B cell (primary cell): ENCODE data around the gene SEC14L6. TPM values are rescaled to one million over a fixed set of nuclear protein-coding genes. Genes with fewer than 3 reads are reported as not detected.
"Not testable (repeated sequence)": the region's sequence is repeated elsewhere in the genome, so short reads cannot be mapped to it uniquely, and the experiment has no call there.

Source experiments
- ATAC-seq: fragments of 200-7000 bp; cut with Tn5 transposase; one replicate; pipeline ENCODE4 v1.10.0; 2021; ENCODE audit warnings: low read depth, mild to moderate bottlenecking, moderate number of reproducible peaks, moderate library complexity
- CTCF ChIA-PET: fragments of 350-600 bp; sonication (Branson Sonifier 250); formaldehyde crosslinking; loops from one replicate; lab custom pipeline; 2021; ENCODE audit warnings: antibody characterized with exemption, inconsistent platforms; lab: Charles Lee
- POLR2A ChIA-PET: fragments of 350-600 bp; sonication (Branson Sonifier 250); formaldehyde crosslinking; loops from one replicate; lab custom pipeline; 2021; ENCODE audit warnings: antibody characterized with exemption; lab: Charles Lee
- DNase-seq: peaks from one replicate; pipeline ENCODE4 v3.0.0; 2013
- H2AFZ ChIP-seq: 2 replicates; pipeline ENCODE4 v1.6.1; 2012; ENCODE audit warnings: mild to moderate bottlenecking, low read depth, low read length; ENCODE audit not compliant: insufficient read depth, poor library complexity, severe bottlenecking
- H3K27ac ChIP-seq, 2 donors: 1 replicate in 1 of 2; 2 replicates in 1 of 2; pipeline ENCODE4 v1.5.1; 2012 to 2013; ENCODE audit warnings: low read length in 2 of 2, mild to moderate bottlenecking in 2 of 2, moderate library complexity in 1 of 2
- H3K27me3 ChIP-seq, 4 experiments: fragments of 200-600 bp in 1 of 4; sonication (generic) in 1 of 4; replicated peaks in 1 of 4; 1 replicate in 2 of 4; 2 replicates in 2 of 4; pipeline versions ENCODE4 v1.6.1 to v1.7.0; 2013 to 2016; ENCODE audit warnings: low read length in 3 of 4, mild to moderate bottlenecking in 2 of 4, mixed read lengths in 1 of 4, moderate library complexity in 1 of 4; ENCODE audit not compliant: insufficient read depth in 4 of 4, control insufficient read depth in 3 of 4; ENCODE audit errors: control extremely low read depth in 1 of 4
- H3K36me3 ChIP-seq, 2 experiments: replicated peaks in 1 of 2; 1 replicate in 1 of 2; 2 replicates in 1 of 2; pipeline versions ENCODE4 v1.6.1 to v1.7.1; 2013; ENCODE audit warnings: low read length in 1 of 2; ENCODE audit not compliant: insufficient read depth in 2 of 2, control insufficient read depth in 1 of 2; ENCODE audit errors: control extremely low read depth in 1 of 2, extremely low read depth in 1 of 2
- H3K4me1 ChIP-seq, 2 donors: fragments of 200-600 bp in 1 of 2; sonication (generic) in 1 of 2; 1 replicate in 1 of 2; 2 replicates in 1 of 2; pipeline versions ENCODE4 v1.5.1 to v1.6.1; 2013 to 2017; ENCODE audit warnings: low read length in 2 of 2; ENCODE audit not compliant: control insufficient read depth in 2 of 2, insufficient read depth in 2 of 2
- H3K4me2 ChIP-seq: replicated peaks from 2 replicates; pipeline ENCODE3; 2012; ENCODE audit warnings: mild to moderate bottlenecking, low read depth, low read length; ENCODE audit not compliant: poor library complexity, severe bottlenecking
- H3K4me3 ChIP-seq, 5 experiments: fragments of 200-600 bp in 1 of 5; sonication (generic) in 1 of 5; 1 replicate in 3 of 5; 2 replicates in 2 of 5; pipeline versions ENCODE4 v1.5.1 to v1.7.0; 2011 to 2016; ENCODE audit warnings: low read length in 4 of 5, mild to moderate bottlenecking in 4 of 5, low read depth in 2 of 5, control low read depth in 1 of 5, moderate library complexity in 1 of 5; ENCODE audit not compliant: insufficient read depth in 1 of 5; ENCODE audit errors: control extremely low read depth in 1 of 5, extremely low read depth in 1 of 5
- H3K79me2 ChIP-seq: fragments of 200-600 bp; sonication (generic); one replicate; pipeline ENCODE4 v1.6.0; 2016; ENCODE audit warnings: low read length; ENCODE audit not compliant: control insufficient read depth, insufficient read depth
- H3K9ac ChIP-seq: fragments of 200-600 bp; sonication (generic); 2 replicates; pipeline ENCODE4 v1.6.1; 2017; ENCODE audit warnings: mild to moderate bottlenecking, low read length, moderate library complexity
- H3K9me3 ChIP-seq, 3 donors: one replicate each; pipeline versions ENCODE4 v1.6.1 to v1.7.1; 2013; ENCODE audit warnings: low read length in 2 of 3; ENCODE audit not compliant: control insufficient read depth in 2 of 3, insufficient read depth in 1 of 3; ENCODE audit errors: control extremely low read depth in 1 of 3
- H4K20me1 ChIP-seq: 2 replicates; pipeline ENCODE4 v1.6.0; 2012; ENCODE audit warnings: mild to moderate bottlenecking, low read length; ENCODE audit not compliant: insufficient read depth, control insufficient read depth, poor library complexity, severe bottlenecking
- H3K27ac Mint-ChIP-seq: one replicate; pipeline ENCODE4 v1.8.0; 2021; ENCODE audit warnings: mixed read lengths
- H3K27me3 Mint-ChIP-seq: one replicate; pipeline ENCODE4 v1.8.0; 2021; ENCODE audit warnings: mixed read lengths
- H3K4me1 Mint-ChIP-seq: one replicate; pipeline ENCODE4 v1.8.0; 2021; ENCODE audit warnings: mixed read lengths
- H3K4me3 Mint-ChIP-seq: one replicate; pipeline ENCODE4 v1.8.0; 2021; ENCODE audit warnings: mixed read lengths
- H3K9me3 Mint-ChIP-seq: one replicate; pipeline ENCODE4 v1.8.0; 2022; ENCODE audit warnings: mixed read lengths; ENCODE audit not compliant: insufficient read depth
- CTCF ChIP-seq: fragments of 200-600 bp; IDR thresholded peaks from one replicate; pipeline ENCODE4 v1.8.0; 2022; ENCODE audit warnings: antibody characterized with exemption, mild to moderate bottlenecking
- EZH2 ChIP-seq: IDR thresholded peaks from 2 replicates; pipeline ENCODE4 v1.6.1; 2012; ENCODE audit warnings: borderline replicate concordance, low read depth, mild to moderate bottlenecking, moderate library complexity, low read length; ENCODE audit not compliant: insufficient read depth, poor library complexity, severe bottlenecking
- WGBS: methylation state at CpG from one replicate; pipeline ENCODE4 v1.1.5; 2013; ENCODE audit warnings: missing lambda C conversion rate; ENCODE audit not compliant: insufficient coverage; 5-methylcytosine and 5-hydroxymethylcytosine counted together
- intact Hi-C: fragments of 100-400 bp; cut with micrococcal nuclease; formaldehyde crosslinking; loops from one replicate; pipeline ENCODE4 v1.10.0; 2022
- polyA plus RNA-seq: library from polyadenylated mRNA; depleted of rRNA; stranded (reverse); fragments of >200 nt; gene quantifications from 2 replicates; pipeline ENCODE4 v1.2.3, GENCODE V29; 2012
- total RNA-seq, 2 donors: library from RNA; stranded (reverse); fragments of 120-200 nt in 1 of 2; gene quantifications; 1 replicate in 1 of 2; 2 replicates in 1 of 2; pipeline versions ENCODE4 v1.2.3 to v1.2.4, GENCODE V29; 2013 to 2022

The SEC14L6 gene
- total and polyA plus RNA-seq, 2 donors (not counting 1 experiment from before 2014, with no cell fraction given) = not detected

GRCh38 chr22:30553971-30554370 lies 7.4 kb upstream of the SEC14L6 start:
- Histone ChIP-seq H3K79me2 (no peaks in the 10 kb centered on the region), H3K9ac (no peak overlapping the region), H3K4me1 (no peaks in the 10 kb centered on the region), H3K27ac (no peak overlapping the region), H2AFZ (no peak overlapping the region), H4K20me1 (no peaks in the 10 kb centered on the region), H3K4me2 (no peak overlapping the region), H3K9me3 (no peaks in the 10 kb centered on the region), H3K4me3 (no peak overlapping the region), H3K27me3 (peaks cover 0 to under 1% (median 0%) of the 10 kb centered on the region in 4 experiments), H3K36me3 (no peaks in the 10 kb centered on the region)
- no CpG with 5 or more reads among the region's 7 CpGs for WGBS
- CTCF ChIA-PET = no interaction called here
- TF ChIP-seq EZH2 (no peak), CTCF (no peak)
- POLR2A ChIA-PET = no interaction called here
- Mint-ChIP-seq H3K4me3 (no peak overlapping the region), H3K27me3 (peaks cover under 1% of the 10 kb centered on the region), H3K27ac (no peak overlapping the region), H3K9me3 (no peaks in the 10 kb centered on the region), H3K4me1 (no peaks in the 10 kb centered on the region)
- DNase-seq (no peak), ATAC-seq (no peak)
- intact Hi-C loops = no loop called here

- Mint-ChIP-seq H3K27ac (no peak overlapping the region), H3K4me3 (no peak overlapping the region), H3K27me3 (peaks cover 6% of the 10 kb centered on the region), H3K4me1 (no peaks in the 10 kb centered on the region), H3K9me3 (no peaks in the 10 kb centered on the region)
- CTCF ChIA-PET = no interaction called here
- Histone ChIP-seq H4K20me1 (no peaks in the 10 kb centered on the region), H3K4me3 (no peak overlapping the region), H3K27me3 (peaks cover 0 to 6% (median 0%) of the 10 kb centered on the region in 4 experiments), H3K4me1 (no peaks in the 10 kb centered on the region), H3K27ac (no peak overlapping the region), H3K4me2 (no peak overlapping the region), H3K79me2 (no peaks in the 10 kb centered on the region), H3K36me3 (no peaks in the 10 kb centered on the region), H2AFZ (no peak overlapping the region), H3K9me3 (no peaks in the 10 kb centered on the region), H3K9ac (no peak overlapping the region)
- no peak for ATAC-seq
- no peak for DNase-seq
- POLR2A ChIA-PET = no interaction called here
- TF ChIP-seq CTCF = no peak
- no peak for TF ChIP-seq EZH2
- no CpG with 5 or more reads among the region's 1 CpG for WGBS
- intact Hi-C loops = no loop called here
Observed at GRCh38 chr22:30552719-30553118, 6.2 kb upstream of the SEC14L6 start.

GRCh38 chr22:30551813-30552212 lies 5.3 kb upstream of the SEC14L6 start:
- H3K9me3 ChIP-seq, H4K20me1 ChIP-seq, H2AFZ ChIP-seq, H3K27ac ChIP-seq, DNase-seq, H3K4me1 Mint-ChIP-seq, H3K4me2 ChIP-seq, H3K4me1 ChIP-seq, H3K9me3 Mint-ChIP-seq, ATAC-seq, H3K27ac Mint-ChIP-seq, H3K27me3 ChIP-seq, CTCF ChIA-PET, H3K4me3 ChIP-seq, H3K9ac ChIP-seq, H3K36me3 ChIP-seq, H3K79me2 ChIP-seq, H3K4me3 Mint-ChIP-seq, intact Hi-C loops, POLR2A ChIA-PET: not testable (repeated sequence)
- H3K27me3 Mint-ChIP-seq = peaks cover 12% of the 10 kb centered on the region
- no CpG with 5 or more reads among the region's 3 CpGs for WGBS
